Endometrial microvascular endothelial cells (primary cell): Measurements from ENCODE around the gene CNOT6. TPM values are rescaled to one million over a fixed set of nuclear protein-coding genes. Genes with fewer than 3 reads are reported as not detected.
"Not testable (repeated sequence)": the region's sequence is repeated elsewhere in the genome, so short reads cannot be mapped to it uniquely, and the experiment has no call there.

Experiments
- in situ Hi-C: cut with HindIII; loops from 2 replicates; pipeline ENCODE4 v1.10.0; 2017; ENCODE audit warnings: low sequenced_read_pairs, low pct_unique_long_range_greater_than_20kb; ENCODE audit errors: inconsistent ontology term
- total RNA-seq: library from RNA; depleted of rRNA; stranded (reverse); fragments of >200 nt; gene quantifications from one replicate; pipeline ENCODE4 v1.2.3, GENCODE V29; 2015; ENCODE audit errors: inconsistent ontology term

The CNOT6 gene
- total RNA-seq, 1 donor from 2014 or later = 16.2 TPM

DNA sequence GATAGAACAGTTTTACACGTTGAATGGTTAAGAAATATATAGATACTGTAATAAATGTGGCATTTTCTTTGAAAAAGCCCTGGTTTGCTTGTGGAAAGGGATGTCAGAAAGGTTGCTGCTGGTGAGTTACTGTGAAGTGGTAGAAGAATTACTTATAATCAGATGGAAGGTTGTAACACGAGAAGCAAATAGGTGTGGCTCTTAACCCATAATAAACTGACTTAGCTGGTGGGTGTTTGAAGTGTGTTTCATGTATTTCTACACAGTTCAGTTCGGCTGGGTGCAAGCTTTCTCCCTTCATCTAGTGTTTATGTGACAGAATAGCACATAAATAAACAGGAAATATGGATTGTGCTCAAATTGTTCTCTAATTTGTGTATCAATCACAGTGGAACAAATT, 5.5 kb downstream of the CNOT6 start:
- in situ Hi-C loops = no loop called here

DNA sequence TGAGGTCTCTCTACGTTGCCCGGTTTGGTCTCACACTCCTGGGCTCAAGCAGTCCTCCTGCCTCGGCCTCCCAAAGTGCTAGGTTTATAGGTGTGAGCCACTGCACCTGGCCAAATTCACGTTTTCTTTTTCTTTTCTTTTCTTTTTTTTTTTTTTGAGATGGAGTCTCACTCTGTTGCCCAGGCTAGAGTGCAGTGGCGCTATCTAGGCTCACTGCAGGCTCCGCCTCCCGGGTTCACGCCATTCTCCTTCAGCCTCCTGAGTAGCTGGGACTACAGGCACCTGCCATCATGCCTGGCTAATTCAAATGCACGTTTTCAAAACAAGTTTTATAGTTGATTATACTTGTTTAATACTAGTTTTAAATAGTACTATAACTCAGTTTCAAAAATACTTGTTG, 6.1 kb downstream of the CNOT6 start:
- in situ Hi-C loops = not testable (repeated sequence)

DNA sequence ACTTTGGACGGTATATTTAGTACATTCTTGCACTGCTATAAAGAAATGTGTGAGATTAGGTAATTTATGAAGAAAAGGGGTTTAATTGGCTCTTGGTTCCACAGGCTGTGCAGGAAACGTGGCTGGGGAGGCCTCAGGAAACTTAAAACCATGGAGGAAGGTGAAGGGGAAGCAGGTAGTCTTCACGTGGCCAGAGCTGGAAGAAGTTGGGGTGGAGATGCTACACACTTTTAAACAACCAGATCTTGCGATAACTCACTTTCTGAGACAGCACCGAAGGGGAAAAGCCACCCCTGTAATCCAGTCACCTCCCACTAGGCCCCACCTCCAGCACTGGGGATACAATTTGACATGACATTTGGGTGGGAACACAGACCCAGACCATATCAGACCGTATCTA, 13.5 kb downstream of the CNOT6 start:
- in situ Hi-C loops = no loop called here

DNA sequence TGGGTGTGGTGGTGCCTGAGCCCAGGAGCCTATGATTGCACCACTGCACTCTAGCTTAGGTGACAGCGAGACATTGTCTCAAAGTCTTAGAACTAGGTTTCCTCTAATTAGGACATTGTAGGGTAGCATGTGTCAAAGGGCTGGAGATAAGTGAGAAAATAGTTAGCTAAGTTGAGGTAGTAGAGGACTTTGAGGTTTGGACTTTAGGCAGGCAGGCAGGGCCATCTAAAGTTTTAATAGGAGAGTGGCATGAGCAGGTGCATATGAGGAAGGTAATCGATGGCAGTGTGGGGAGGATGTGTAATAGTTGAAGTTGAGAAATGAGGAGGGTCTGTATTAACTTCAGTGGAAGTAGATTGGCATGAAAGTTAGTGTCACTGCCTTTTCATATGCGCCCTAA, 21.1 kb downstream of the CNOT6 start:
- in situ Hi-C loops = no loop called here

DNA sequence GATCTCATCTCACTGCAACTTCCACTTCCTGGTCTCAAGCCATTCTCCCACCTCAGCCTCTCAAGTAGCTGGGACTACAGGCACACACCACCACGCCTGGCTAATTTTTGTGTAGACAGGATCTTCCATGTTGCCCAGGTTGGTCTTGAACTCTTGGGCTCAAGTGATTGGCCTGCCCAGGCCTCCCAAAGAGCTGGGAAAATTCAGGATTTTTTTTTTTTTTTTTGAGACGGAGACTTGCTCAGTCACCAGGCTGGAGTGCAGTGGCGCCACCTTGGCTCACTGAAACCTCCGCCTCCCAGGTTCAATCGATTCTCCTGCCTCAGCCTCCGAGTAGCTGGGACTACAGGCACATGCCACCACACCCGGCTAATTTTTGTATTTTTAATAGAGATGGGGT, 21.8 kb downstream of the CNOT6 start:
- in situ Hi-C loops = not testable (repeated sequence)

DNA sequence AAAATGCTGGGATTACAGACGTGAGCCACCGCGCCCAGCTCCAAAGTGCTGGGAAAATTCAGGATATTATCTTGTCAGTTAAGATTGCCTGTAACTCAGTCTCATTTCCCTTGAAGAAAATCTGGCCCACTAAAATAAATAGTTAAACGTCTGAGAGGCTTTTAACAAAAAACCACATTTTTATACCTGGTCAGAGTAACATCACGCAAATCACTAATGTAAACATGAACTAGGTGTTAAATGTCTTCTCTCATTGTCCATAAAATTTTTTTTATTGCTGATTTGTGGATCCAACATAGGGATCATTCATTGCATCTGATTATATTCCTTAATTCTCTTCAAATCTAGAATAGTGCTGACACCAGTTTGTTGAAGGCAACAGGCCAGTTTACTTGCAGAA, 22.3 kb downstream of the CNOT6 start:
- in situ Hi-C loops = no loop called here

DNA sequence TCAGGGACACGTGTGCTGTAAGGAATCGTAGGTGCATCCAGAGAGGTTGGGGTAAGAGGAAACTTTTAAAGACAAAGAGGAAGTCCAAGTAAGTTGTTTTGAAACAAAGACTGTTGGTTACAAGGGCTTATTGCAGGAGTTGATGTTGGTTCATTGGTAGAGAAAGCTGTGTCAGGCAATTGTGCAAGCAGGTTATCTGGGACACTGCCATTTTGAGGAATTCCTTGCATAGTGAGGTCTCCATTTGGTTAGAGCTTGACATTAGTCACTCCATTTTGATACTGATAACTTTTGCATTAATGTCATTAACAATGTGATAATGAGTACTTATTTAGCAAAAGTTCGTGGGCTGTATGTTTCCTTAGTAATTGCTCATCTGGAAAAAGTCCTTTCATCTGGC, 24.9 kb downstream of the CNOT6 start:
- in situ Hi-C loops = no loop called here

DNA sequence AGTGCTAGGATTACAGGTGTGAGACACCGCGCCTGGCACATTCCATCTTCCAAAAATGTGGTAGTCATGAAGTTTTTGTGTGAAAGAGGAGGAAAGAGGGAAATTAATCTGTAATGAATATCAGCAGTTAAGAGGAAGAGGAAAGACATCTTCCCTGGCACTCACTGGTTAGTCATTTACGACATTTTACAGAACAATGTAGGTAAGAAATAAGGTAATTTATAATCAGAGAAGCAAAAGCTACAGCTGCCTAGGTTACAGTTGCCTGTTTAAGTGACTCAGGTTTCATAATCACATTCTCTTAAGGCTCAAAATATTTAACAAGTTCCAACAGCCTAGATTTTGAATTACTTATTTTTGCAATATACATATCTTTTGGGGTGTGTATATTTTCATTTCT, 26.9 kb downstream of the CNOT6 start:
- in situ Hi-C loops = no loop called here

DNA sequence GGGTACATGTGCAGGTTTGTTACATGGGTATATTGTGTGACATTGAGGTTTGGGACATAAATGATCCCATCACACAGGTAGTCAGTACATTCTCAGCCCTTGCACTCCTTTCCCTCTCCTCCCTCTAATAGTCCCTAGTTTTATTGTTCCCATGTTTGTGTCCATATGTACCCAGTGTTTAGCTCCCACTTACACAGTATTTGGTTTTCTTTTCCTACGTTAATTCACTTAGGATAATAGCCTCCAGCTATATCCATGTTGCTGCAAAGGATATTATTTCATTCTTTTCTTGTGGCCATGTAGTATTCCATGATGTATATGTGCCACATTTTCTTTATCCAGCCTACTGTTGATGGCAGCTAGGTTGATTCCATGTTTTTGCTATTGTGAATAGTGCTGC, 27.4 kb downstream of the CNOT6 start:
- in situ Hi-C loops = no loop called here

DNA sequence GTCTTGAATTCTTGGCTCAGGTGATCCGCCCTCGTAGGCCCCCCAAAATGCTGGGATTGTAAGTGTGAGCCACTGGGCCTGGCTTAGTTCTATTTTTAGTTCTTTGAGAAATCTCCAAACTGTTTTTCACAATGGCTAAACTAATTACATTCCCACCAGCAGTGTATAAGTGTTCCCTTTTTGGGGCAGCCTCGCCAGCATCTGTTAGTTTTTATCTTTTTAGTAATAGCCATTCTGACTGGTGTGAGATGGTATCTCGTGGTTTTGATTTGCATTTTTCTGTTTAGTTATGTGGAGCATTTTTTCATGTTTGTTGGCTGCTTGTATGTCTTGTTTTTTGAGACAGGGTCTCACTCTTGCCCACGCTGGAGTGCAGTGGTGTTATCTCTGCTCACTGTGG, 28.2 kb downstream of the CNOT6 start:
- in situ Hi-C loops = no loop called here

DNA sequence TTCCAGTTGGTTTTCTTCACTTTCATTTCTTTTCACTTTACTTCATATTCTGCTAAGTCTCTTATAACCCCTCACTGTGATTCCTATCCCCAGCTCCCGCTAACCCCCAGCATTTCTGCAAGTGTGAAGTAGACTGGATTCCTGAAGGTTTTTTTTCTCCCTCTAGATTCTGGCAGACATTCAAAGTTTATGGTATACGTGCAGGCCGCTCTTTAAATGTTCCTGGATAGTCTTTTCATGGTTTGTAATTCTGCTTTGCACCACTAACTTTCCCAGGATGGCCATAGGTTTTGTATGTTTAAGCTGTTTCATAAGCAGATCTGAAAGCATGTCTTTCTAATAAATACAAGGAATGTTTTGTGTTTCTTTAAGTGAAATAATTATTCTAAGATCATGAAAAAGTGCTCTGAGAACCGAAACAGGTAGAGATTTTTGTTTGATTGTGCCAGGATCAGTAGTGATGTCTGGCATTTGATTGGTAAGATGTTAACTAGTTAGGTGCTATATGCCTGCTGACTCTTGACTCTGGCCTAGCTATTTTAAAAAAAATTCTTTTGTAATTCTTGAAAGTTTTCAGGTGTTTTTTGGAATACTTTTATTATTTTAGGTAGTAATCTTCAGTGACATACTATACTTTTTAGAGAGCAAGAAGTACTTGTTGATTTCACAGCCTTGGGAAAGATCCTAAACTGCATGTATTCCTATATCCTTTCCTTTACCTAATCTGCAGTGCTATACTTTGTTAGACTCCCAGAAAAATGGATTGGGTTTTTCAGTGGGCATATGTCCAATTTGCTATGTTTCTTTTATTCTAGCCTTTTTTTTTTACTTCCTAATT, 29.7 kb downstream of the CNOT6 start:
- in situ Hi-C loops = no loop called here

DNA sequence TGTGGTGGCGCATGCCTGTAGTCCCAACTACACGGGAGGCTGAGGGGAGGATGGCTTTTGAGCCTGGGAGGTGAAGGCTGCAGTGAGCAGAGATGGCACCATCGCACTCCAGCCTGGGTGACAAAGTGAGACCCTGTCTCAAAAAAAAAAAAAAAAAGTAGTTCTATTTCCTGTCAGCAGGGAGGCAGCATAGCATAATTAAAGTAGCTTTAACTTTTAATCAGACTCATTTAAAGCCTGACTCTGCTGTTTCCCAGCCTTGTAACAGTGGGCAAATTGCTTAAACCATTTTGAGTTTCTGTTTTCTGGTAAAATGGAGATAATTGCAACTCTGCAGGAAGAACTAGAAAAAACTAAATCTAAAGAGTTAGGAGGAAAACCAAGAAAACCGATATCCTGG, 31.2 kb downstream of the CNOT6 start:
- in situ Hi-C loops = no loop called here

DNA sequence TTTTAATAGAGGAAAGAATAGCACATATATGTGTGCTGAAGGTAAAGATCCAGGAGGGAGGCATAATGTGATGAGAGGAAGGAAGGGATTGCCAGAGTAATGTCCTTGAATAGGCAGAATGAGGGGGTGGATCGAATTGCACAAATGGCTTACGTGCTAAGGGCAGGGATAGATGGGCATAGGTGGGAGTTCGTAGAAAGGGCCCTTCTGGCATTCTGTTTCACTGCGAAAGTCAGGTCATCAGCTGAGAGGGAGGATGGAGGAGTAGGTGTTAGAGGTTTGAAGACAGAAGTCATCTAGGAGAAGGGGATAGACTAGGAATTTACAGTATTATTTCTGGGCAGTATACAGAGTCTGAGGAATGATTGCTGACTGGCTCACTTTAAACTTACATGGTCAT, 32.1 kb downstream of the CNOT6 start:
- in situ Hi-C loops = no loop called here

DNA sequence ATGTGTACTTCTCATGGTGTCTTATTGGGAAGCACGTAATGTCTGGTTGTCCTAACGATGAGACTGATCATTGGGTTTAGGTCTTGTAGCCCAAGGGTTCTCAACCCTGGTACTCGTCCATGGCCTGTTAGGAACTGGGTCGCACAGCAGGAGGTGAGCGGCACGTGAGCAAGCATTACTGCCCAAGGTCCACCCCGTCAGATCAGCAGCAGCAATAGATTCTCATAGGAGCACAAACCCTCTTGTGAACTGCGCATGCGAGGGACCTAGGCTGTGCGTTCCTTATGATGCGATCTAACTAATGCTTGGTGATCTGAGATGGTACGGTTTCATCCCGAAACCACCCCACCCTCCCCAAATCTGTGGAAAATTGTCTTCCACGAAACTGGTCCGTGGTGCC, 33.5 kb downstream of the CNOT6 start:
- in situ Hi-C loops = no loop called here

DNA sequence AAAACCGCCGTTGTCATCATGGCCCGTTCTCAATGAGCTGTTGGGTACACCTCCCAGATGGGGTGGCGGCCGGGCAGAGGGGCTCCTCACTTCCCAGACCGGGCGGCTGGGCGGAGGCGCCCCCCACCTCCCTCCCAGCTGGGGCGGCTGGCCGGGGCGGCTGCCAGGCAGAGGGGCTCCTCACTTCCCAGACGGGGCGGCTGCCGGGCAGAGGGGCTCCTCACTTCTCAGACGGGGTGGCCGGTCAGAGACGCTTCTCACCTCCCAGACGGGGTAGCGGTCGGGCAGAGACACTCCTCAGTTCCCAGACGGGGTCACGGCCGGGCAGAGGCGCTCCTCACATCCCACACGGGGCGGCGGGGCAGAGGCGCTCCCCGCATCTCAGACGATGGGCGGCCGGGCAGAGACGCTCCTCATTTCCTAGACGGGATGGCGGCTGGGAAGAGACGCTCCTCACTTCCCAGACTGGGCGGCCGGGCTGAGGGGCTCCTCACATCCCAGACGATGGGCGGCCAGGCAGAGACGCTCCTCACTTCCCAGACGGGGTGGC, 36.9 kb downstream of the CNOT6 start:
- in situ Hi-C loops = not testable (repeated sequence)

DNA sequence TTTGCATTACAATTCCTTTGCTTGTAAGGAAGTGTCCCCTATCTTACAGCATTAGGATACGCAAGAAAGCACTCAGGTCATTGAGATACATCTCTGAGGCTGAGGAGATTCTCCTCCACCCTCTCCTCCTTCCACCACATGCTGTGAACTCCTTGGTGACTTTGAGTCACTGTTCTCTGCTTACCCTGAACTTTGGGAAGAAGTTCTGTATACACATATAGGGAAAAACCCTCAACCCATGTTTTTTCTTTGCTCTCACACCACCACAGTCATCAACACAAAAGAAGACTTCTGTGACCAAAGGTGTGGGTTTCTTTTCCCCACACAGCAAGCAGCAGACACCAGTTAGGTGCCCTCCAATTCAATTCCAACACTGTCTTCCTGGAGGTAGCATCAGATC, 38.1 kb downstream of the CNOT6 start:
- in situ Hi-C loops = no loop called here

DNA sequence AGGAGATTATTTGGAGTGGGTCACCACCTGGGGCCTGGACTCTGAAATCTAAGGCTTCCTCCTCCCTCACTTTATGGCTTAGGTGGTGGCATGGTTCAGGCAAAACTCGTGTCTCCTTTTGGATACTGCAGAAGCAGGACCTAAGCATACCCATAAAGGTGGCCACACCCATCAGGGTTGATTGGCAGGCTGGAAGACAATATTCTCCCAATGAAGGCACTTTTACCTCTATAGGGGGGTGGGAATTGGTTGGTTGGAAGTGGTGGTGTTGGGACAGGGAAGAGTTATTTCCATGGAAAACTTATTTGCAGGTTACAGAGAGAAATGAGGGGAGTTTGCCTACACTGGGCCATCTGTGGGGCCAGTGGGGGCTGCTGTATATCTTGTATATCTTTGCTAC, 39.7 kb downstream of the CNOT6 start:
- in situ Hi-C loops = no loop called here

DNA sequence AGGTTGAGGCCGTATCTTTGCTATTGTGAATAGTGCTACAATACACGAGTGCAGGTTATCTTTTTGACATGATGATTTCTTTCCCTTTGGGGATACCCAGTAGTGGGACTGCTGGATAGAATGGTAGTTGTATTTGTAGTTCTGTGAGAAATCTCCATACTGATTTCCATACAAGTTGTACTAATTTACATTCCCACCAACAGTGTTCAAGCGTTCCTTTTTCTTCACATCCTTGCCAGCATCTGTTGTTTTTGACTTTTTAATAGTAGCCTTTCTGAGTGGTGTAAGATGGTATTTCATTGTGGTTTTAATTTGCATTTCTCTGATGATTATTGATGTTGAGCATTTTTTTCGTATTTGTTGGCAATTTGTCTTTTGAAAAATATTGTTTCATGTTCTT, 41.4 kb downstream of the CNOT6 start:
- in situ Hi-C loops = no loop called here

DNA sequence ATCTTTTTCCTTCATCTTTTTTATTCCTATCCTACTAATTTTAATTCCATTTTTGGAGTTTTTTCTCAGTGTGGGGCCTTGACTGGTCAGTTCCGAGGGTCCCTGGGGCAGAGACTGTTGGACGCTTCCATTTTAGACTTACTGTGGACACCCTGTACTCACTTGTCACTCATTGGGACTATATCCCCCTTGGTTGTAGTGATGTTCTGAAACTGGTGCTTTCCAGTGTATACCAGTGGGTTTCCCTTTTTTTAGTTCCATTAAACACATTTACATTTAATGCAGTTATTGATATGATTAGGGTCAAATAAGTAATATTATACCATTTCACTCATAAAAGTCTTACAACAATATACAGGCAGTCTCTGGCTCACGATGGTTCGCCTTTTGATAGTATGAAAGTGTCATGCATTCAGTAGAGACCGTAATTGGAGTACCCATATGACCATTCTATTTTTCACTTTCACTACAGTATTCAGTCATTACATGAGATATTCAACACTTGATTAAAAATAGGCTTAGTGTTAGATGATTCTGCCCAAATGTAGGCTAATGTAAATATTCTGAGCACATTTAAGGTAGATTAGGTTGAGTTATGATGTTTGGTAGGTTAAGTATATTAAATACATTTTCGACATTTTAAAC, 46.0 kb downstream of the CNOT6 start:
- in situ Hi-C loops = no loop called here

DNA sequence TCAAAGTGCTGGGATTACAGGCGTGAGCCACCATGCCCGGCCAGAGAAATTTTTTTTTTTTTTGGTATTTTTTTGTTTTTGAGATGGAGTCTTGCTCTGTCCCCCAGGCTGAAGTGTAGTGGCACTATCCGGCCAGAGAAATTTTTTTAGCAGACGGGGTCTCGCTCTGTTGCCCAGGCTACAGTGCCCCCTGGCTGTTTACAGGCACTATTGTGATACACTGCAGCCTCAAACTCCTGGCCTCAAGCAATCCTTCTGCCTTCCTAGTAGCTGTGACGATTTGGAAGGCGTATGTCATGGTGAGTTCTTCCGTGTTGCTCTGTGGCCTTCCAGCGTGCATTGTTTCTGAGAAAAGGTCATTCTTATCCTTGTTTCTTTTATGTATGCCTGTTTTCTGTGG, 47.5 kb downstream of the CNOT6 start:
- in situ Hi-C loops = no loop called here
